SK-N-MC (cell line): ENCODE measurements around the gene DNAH1.

ENCODE experiments used
- EZH2 ChIP-seq: fragments of 200-600 bp; sonication (generic); IDR thresholded peaks from one replicate; pipeline ENCODE4 v1.6.1; 2017; ENCODE audit warnings: antibody characterized with exemption
- FOXP2 ChIP-seq: optimal IDR thresholded peaks from 2 replicates; pipeline ENCODE3; 2011; ENCODE audit warnings: mild to moderate bottlenecking, moderate library complexity; ENCODE audit not compliant: insufficient read depth; ENCODE audit errors: extremely low read length, control extremely low read depth
- POLR2AphosphoS5 ChIP-seq: IDR thresholded peaks from 2 replicates; pipeline ENCODE4 v1.6.1; 2012; ENCODE audit warnings: mild to moderate bottlenecking, low read depth, low read length, borderline replicate concordance

DNA sequence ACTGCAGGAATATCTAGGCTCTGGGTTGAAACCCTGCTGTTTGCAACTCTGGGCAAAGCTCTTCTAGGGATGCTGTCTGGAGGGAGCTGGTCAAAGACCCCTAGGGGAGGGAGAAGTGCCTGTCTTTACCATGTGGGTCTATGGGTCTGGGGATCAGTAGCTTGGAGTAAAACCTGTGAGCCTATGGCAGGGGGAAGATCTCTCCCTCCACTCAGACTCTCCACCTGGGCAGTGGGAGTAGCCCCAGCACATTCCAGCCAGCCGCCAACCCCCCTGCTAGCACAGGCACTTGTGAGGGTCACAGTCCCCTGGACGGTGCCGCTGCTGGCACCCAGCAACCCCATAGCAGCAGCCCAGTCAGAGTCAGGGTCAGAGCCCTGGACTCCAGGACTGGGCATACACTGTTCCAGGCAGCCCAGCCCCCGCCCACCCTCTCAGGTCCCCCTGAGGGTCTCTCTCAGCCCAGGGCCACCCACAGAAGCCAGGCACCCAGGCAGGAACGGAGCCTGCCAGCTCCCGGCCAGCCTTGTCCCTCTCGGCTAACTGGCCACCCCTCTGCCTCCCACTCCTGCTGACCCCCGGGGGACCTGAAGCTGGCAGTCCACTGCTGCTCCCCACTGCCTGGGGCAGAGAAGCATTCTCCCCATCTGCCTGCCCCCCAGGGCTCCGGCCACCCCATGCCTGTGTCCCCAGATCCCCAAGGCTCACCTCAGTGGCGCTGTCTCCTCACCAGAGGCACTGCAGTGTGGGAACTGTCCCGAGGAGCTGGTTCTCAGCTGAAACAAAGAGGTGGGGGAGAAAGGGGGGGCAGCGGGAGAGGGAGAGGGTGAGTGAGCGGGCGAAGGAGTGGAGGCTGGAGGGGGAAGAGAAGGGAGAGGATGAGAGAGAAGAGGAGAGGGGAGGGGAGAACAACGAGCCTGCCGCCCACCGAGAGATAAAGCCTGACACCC, 17.7 kb upstream of the DNAH1 start:
- TF ChIP-seq EZH2 (no peak), POLR2AphosphoS5 (no peak), FOXP2 (no peak)
